Measurements from ENCODE around the gene PNMA8C. TPM values are rescaled to one million over a fixed set of nuclear protein-coding genes. Genes with fewer than 3 reads are reported as not detected.

Gene PNMA8C
- total RNA-seq, 4 donors from 2014 or later = 0.13 TPM; not detected in 3

DNA sequence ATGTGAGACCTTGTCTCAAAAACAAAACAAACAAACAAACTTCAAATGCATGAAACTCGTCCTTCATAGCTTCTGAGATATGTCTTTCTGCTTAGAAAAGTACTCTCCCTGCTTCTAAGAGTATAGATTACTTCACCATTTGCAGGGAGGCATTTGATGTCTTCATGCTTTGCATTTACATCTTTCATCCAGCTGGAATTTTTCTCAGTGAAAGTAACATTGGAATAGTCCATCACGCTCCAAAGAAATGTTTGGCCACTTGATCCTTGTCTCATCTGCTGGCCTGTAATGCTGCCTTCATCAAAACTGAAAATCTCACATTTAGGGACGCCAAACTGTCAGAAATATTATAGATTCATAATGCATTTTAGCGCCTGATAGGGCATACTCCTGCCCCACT, 23.4 kb upstream of the PNMA8C start:
- DNase-seq (ENCODE audit: low spot score in 2 of 2) = no peak
- TF ChIP-seq CTCF (IDR thresholded peaks at IDR 0.05) = no peak
- TF ChIP-seq EP300 (IDR thresholded peaks at IDR 0.05) = no peak
- TF ChIP-seq POLR2A (IDR thresholded peaks at IDR 0.05) = no peak
- TF ChIP-seq POLR2AphosphoS5 (IDR thresholded peaks at IDR 0.05) = no peak
- WGBS = 43% methylated on average over 4 of the region's 4 CpGs

DNA sequence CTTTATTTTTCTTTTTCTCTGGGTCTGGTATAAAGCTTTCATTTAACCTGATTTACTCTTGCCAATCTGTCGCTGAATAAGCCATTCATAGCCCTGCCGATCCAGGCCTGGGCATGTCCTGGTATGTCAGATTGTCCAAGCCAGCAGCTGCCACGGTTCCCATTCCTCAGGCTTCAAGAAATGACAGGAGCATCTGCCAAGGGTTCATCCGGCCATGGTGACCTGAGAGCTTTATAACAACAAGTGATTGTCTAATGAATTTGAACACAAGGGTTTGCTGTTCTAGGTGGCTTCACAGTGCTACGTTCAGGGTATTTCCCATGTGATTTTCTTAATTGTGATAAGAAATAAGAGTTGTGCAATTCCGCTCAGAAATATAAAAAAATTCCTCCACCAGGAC, 22.6 kb upstream of the PNMA8C start:
- Histone ChIP-seq H3K36me3 (no peaks in the 10 kb centered on the region), H3K9me3 (no peaks in the 10 kb centered on the region), H3K4me1 (peaks cover 12% of the 10 kb centered on the region), H3K27ac (no peak overlapping the region), H3K4me3 (no peak overlapping the region), H3K27me3 (no peaks in the 10 kb centered on the region)
- DNase-seq (ENCODE audit: low spot score in 2 of 2) = no peak
- 50% methylated on average over 6 of the region's 6 CpGs for WGBS
- TF ChIP-seq POLR2A (IDR thresholded peaks at IDR 0.05) (no peak), CTCF (IDR thresholded peaks at IDR 0.05) (no peak), EP300 (IDR thresholded peaks at IDR 0.05) (no peak), POLR2AphosphoS5 (IDR thresholded peaks at IDR 0.05) (no peak)

More for the DNA sequence above, 23.4 kb upstream of the PNMA8C start:
- Histone ChIP-seq H3K9me3 (no peaks in the 10 kb centered on the region), H3K27me3 (no peaks in the 10 kb centered on the region), H3K4me3 (no peak overlapping the region), H3K36me3 (no peaks in the 10 kb centered on the region), H3K4me1 (peaks cover 12% of the 10 kb centered on the region), H3K27ac (no peak overlapping the region)

DNA sequence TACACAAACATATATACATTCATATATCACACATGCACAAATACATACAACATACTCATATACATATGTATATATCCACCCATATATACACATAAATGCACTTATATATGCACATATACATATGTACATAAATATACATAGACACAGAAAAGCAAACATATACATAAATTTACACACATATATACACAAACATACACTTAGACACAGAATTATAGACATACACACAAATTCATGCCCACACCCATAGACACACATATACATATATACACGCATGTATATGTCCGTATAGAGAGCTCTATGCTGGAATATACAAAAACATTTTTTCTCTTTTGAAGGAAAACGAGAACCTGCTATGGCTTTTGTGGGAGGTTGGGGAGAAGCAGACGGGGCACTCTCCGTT, 22.0 kb upstream of the PNMA8C start:
- no peak overlapping the region for H3K27ac ChIP-seq
- WGBS = 55% methylated on average over 5 of the region's 5 CpGs
- no peak overlapping the region for H3K4me3 ChIP-seq
- no peak for TF ChIP-seq CTCF (IDR thresholded peaks at IDR 0.05)
- no peak for TF ChIP-seq POLR2A (IDR thresholded peaks at IDR 0.05)
- no peak for TF ChIP-seq EP300 (IDR thresholded peaks at IDR 0.05)
- TF ChIP-seq POLR2AphosphoS5 (IDR thresholded peaks at IDR 0.05) = no peak
- H3K9me3 ChIP-seq = no peaks in the 10 kb centered on the region
- H3K36me3 ChIP-seq = no peaks in the 10 kb centered on the region
- H3K4me1 ChIP-seq = peaks cover 12% of the 10 kb centered on the region
- no peaks in the 10 kb centered on the region for H3K27me3 ChIP-seq
- DNase-seq (ENCODE audit: low spot score in 2 of 2) = no peak

- H3K4me1 ChIP-seq = peaks cover 12% of the 10 kb centered on the region
- TF ChIP-seq CTCF (IDR thresholded peaks at IDR 0.05) = no peak
- TF ChIP-seq EP300 (IDR thresholded peaks at IDR 0.05) = no peak
- TF ChIP-seq POLR2AphosphoS5 (IDR thresholded peaks at IDR 0.05) = no peak
- TF ChIP-seq POLR2A (IDR thresholded peaks at IDR 0.05) = no peak
- H3K27me3 ChIP-seq = no peaks in the 10 kb centered on the region
- no peaks in the 10 kb centered on the region for H3K36me3 ChIP-seq
- WGBS = 61% methylated on average over 7 of the region's 7 CpGs
- no peak overlapping the region for H3K27ac ChIP-seq
- peak in 1 of 2 donors; percentile 4 for DNase-seq (ENCODE audit: low spot score in 2 of 2)
- H3K4me3 ChIP-seq = no peak overlapping the region
- H3K9me3 ChIP-seq = no peaks in the 10 kb centered on the region
Observed at GRCh38 chr19:46449228-46449627, 20.5 kb upstream of the PNMA8C start.

DNA sequence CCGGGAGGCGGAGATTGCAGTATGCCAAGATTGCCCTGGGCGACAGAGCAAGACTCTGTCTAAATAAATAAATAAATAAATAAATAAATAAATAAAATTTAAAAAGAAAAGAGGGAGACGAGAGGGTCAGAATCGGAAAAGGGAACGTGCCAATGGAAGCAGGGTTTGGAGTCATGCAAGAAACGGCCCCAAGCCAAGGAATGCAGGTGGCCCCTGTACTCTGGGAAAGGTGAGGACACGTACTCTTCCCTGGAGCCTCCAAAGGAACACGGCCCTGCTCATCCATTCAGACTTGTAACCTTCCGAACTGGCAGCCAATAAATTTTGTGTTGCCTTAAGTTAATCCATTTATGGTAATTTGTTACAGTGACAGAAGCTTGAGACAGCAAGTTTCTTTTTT, 19.9 kb upstream of the PNMA8C start:
- TF ChIP-seq CTCF (IDR thresholded peaks at IDR 0.05) (no peak), POLR2A (IDR thresholded peaks at IDR 0.05) (no peak), EP300 (IDR thresholded peaks at IDR 0.05) (no peak), POLR2AphosphoS5 (IDR thresholded peaks at IDR 0.05) (no peak)
- no peak overlapping the region for H3K4me3 ChIP-seq
- DNase-seq (ENCODE audit: low spot score in 2 of 2) = no peak
- no peaks in the 10 kb centered on the region for H3K9me3 ChIP-seq
- H3K27ac ChIP-seq = no peak overlapping the region
- no peaks in the 10 kb centered on the region for H3K36me3 ChIP-seq
- 73% methylated on average over 10 of the region's 10 CpGs for WGBS
- no peaks in the 10 kb centered on the region for H3K27me3 ChIP-seq
- peaks cover 12% of the 10 kb centered on the region for H3K4me1 ChIP-seq
